Erythroblast (primary cell): Measurements from ENCODE around the gene DNAH10.

Experiments used
- DNase-seq, 2 experiments: peaks; one replicate each; lab custom pipeline; 2025; lab: John Stamatoyannopoulos, UW
- GATA1 ChIP-seq: IDR thresholded peaks from 2 replicates; pipeline ENCODE4 v1.6.1; 2011; ENCODE audit warnings: low read depth, mild to moderate bottlenecking, control low read depth, low read length, moderate library complexity
- POLR2A ChIP-seq: IDR thresholded peaks from 2 replicates; pipeline ENCODE4 v1.6.1; 2011; ENCODE audit warnings: mild to moderate bottlenecking, low read length

Gene DNAH10

DNA sequence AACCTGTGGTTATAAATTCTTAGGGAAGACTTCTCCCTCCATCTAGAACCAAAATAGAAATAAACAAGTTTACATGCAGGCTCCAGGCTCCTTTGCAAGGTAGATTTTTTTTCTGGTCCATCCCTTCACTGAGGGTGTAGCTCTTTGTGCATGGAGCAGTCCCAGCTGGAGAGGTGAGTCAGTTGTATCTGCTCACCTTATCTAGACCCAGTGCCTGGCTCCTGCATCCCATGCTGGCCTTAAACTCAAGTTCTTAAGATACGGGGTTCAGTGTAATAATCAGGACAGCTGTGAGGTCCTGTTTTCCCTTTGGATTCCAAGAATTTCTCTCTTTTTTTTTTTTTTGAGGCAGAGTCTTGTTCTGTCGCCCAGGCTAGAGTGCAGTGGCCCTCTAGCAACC lies 35.1 kb upstream of the DNAH10 start:
- DNase-seq: no peak
- TF ChIP-seq POLR2A (no peak), GATA1 (no peak)

DNA sequence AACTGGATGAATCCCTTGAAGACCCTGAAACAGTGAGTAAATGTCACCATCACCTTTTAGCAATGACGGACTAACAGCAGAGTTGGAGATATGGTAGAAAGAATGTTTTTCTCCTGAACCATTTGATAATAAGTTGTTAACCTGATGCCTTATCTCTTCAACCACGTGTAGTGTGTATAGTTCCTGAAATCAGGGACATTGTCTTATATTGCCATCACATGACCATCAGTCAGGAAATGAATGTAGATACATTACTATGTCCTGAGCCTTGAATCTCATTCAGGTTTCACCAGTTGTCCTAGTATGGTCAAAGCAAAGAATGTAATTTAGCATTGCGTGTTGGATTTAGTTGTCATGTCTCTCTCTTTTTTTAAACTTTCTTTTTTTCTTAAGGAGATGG lies 34.2 kb upstream of the DNAH10 start:
- TF ChIP-seq POLR2A (no peak), GATA1 (no peak)
- DNase-seq: no peak

DNA sequence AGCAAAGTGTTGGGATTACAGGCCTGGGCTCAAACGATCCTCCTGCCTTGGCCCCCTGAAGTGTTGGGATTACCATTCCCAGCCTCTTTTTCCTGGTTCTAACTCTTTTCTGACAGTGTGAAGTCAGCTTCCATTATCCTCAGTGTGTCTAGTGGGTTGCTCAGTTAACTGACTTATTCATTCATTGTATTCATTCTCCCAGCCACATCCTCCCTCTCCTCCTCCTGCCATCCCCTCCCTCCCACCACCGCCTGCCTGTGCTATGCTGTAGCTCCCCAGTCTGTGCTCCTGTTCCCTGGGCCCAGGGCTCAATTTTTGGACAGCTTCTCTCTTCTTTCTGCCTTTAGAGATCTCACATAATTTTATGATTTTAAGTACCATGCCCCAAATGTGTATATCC lies 30.5 kb upstream of the DNAH10 start:
- no peak for TF ChIP-seq POLR2A
- no peak for TF ChIP-seq GATA1
- no peak for DNase-seq

DNA sequence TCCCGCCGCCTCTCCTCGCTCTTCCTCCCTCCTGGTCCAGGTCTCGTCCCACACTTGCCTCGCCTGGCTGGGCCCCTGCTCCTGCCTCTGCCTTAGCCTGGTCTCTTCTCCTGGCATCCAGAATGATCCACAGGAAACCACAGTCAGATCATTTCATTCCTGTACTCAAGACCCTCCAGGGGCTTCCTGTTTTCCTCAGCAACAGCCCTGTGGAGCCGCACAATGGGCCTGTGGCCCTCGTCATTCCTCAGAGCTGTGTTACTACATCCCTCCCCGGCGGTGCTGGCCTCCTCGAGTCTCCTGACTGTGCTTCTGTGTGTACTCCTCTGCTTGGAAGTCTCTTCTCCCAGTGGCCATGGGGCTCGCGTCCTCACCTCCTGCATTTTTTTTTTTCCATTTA lies 29.9 kb upstream of the DNAH10 start:
- no peak for DNase-seq

DNA sequence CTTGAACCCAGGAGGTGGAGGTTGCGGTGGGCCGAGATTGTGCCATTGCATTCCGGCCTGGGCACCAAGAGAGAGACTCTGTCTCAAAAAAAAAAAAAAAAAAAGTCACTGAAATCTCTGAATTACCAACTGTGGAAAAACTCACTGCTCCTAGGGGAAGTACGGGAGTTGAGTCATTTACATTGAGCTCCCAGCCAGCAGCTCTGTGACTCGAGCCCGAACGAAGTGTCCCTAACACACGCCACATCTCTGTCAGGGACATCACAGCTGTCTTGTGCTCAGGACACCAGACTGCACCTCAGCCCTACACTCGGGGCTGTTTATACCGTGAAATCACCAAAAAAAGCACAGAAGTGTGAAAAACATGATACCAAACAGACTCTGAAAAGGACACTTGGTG lies 28.9 kb upstream of the DNAH10 start:
- no peak for TF ChIP-seq GATA1
- TF ChIP-seq POLR2A: no peak
- DNase-seq: no peak

More for the DNA sequence above, 29.9 kb upstream of the DNAH10 start:
- TF ChIP-seq GATA1 (no peak), POLR2A (no peak)

DNA sequence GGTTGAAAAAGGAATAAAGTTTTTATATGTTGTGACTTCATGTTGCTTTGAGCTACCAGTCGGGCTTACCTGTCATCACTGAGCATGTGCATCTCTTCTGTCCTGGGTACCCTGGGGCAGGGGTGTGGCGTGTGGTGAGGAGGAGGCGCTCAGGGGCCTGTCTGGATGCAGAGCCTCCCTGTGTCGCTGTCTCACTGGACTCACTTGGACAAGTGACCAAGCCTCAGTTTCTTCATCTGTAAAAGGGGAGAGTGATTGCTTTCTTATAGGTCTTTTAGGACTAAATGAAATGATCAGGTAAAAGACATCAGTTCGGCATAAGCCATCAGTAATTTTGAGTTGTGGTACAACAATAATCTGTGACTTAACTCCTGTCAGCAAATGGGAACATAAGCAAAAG lies 27.8 kb upstream of the DNAH10 start:
- DNase-seq: no peak
- TF ChIP-seq GATA1 (no peak), POLR2A (no peak)

DNA sequence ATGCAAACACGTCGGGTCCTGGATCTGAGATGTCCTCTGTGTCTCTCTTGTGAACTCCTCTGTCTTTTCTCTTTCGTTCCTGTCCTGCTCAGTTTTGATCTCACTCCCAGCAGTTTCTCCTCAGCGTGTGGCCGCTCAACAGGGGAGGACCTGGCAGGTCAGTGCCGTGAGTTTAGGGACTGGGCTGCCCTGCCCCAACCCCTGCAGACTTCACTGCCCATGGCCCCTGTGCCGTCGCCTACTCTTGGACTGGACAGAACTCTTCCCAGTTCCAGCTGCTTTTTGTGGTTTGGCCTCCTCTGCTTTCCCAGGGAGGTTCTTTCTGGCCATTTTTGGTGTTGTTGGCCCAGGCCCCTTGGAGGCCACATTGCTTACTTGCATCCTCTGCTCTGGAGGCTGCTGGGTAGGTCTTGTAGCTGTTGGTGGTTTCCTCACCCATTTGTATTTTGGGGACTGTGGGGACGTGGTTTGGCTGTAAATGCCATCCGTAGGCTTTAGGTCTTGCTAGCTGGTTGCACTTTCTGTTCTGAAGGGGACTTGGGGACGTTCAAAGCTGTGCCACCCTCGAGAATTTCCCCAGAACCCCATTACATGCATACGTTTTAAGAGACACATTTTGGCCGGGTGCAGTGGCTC lies 20.0 kb upstream of the DNAH10 start:
- DNase-seq: no peak

DNA sequence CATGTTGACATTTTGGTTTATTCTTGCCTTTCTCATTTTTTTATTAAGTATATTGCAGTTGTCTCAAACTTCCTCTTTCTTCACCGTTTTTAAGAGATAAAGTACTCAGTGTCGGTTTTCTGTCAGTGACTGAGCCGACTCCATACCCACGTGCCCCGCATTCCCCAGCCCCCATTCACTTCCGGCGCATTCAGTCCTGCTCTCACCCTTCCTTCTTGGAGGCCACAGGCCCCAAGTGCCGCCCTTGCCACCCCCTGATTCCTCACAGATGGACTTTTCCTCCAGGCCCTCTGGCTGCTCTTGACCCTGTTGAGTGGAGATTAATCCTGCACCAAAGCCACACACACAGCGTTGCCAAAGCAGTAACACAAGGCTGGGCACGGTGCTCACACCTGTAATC lies 19.1 kb upstream of the DNAH10 start:
- no peak for TF ChIP-seq GATA1
- TF ChIP-seq POLR2A: no peak
- DNase-seq: peak; percentile 14 to 42

More for the DNA sequence above, 20.0 kb upstream of the DNAH10 start:
- no peak for TF ChIP-seq GATA1
- no peak for TF ChIP-seq POLR2A

DNA sequence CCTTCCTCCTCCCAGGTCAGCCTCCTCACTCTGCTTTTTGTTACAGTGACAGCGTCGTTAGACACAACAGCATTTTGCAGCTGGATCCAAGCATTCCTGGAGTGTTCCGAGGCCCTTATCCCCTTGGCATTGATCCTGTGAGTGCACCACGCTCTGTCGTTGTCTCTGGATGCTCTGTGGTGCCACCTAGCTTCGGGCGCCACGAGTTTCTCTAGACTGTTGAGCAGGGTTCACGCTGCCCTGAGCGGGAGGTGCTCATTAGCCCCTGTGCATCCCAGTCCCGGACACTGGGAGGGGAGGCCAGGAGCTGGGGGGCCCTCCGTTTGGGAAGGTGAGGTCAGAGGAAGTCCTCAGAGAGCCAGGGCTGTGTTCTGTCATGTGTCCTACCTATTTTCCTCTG lies 17.3 kb upstream of the DNAH10 start:
- TF ChIP-seq GATA1: no peak
- no peak for TF ChIP-seq POLR2A
- peak; percentile 13 to 29 for DNase-seq

DNA sequence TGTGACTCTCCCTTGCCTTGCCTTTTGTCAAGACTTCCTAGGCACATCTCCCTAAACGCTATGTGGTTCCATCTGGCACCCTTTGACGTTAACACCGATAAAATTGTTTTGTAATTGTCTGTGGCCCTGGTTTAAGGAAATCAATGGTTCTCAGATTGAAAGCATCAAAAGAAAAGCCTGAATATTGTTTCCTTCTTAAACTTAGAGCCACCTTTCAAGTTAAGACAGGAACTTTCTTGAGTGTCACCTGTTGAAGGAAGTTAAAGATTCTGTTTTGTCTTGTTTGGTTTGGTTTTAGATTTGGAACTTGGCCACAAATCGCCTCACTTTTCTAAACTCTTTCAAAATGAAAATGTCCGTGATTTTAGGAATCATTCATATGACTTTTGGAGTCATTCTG lies 14.8 kb upstream of the DNAH10 start:
- no peak for TF ChIP-seq POLR2A
- TF ChIP-seq GATA1: no peak
- no peak for DNase-seq

DNA sequence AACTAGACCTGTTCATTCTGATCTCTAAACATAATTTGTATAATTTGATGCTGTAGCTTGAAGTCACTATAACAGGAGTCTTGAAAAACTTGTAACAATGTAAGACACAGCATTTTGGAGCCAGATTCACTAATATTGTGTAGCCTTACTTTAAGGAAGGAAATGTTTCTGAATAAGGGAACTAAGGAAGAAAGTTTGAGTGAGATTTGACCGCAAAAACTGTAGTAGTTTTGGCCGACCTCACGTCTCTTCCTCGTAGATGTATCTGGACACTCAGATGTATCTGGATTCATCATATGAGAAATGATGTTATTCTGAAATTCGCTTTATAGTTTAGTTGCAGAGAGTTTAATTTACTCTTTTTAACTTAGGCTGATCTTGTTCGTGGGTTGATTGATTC lies 13.9 kb upstream of the DNAH10 start:
- TF ChIP-seq GATA1: no peak
- TF ChIP-seq POLR2A: no peak
- DNase-seq: no peak

DNA sequence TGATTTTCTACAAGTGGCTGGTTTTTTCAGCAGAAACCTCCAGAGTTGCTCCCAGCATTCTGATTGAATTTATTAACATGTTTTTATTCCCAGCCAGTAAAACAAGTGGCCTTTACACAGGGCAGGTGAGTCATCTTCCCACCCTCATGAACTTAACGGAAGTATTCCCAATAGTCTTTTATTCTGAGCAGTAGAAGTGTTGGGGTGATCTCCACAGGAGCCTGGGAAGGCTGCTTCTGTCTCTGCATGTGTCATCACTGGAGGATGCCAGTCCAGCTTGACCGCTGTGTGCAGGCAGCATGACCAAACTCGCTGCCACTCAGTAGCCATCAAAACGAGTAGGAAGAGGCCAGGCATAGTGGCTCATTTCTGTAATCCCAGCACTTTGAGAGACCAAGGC lies 13.4 kb upstream of the DNAH10 start:
- TF ChIP-seq POLR2A (no peak), GATA1 (no peak)
- DNase-seq: no peak

DNA sequence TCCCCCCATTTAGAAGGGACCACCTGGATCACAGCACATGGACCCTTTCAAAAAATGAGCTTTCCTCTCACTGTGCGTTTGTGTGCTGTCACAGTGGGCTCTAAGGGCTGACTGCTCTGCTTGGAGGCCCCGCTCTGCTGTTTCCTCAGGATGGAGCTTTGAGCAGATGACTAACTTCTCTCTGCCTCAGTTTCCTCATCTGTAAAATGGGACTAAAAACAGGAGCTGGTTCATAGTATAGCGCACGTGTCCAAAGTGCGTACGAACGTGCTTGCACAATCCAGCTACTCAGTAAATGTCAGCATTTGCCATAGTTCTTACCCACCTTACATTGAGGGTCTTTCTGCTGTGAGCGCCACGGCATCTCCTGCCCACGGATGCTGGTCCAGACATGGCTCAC lies 12.7 kb upstream of the DNAH10 start:
- no peak for DNase-seq
- TF ChIP-seq GATA1 (no peak), POLR2A (no peak)

DNA sequence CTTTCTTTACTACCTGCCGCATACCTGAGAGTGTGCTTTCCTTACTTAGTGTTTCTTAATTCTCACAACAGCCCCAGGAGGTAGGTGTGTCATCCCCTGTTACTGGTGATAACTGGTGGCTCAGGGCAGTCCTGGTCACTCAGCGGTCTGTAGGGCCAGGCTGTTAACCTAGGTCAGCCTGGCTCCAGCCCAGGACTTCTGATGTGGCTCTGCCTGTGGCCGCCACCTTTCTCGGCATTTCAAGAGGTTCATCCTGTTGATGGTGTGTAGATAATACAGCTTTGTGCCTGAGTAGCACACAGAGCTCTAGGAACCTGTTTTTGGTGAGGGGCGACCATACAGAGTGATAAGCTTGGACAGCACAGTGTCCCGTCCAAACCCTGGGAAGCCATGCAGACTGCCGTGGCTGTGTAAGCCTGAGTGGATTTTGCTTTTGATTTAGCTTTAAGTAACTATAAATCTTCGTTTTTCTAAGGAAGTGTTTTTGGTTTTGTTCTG lies 11.9 kb upstream of the DNAH10 start:
- no peak for TF ChIP-seq GATA1
- TF ChIP-seq POLR2A: no peak
- DNase-seq: no peak

DNA sequence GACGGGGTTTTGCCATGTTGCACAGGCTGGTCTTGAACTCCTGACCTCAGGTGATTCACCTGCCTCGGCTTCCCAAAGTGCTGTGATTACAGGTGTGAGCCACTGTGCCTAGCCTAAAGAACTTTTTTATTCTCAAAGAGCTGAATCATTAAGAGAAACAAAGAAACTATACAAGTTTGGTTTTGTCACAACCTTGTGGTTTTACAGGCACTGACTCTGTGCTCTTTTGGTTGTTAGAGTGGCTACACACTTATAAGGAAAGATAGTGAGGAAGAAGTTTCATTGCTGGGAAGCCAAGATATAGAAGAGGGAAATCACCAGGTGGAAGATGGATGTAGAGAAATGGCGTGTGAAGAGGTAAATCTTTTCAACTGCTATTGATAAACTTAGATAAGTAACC lies 10.1 kb upstream of the DNAH10 start:
- DNase-seq: no peak
- TF ChIP-seq POLR2A: no peak
- no peak for TF ChIP-seq GATA1

DNA sequence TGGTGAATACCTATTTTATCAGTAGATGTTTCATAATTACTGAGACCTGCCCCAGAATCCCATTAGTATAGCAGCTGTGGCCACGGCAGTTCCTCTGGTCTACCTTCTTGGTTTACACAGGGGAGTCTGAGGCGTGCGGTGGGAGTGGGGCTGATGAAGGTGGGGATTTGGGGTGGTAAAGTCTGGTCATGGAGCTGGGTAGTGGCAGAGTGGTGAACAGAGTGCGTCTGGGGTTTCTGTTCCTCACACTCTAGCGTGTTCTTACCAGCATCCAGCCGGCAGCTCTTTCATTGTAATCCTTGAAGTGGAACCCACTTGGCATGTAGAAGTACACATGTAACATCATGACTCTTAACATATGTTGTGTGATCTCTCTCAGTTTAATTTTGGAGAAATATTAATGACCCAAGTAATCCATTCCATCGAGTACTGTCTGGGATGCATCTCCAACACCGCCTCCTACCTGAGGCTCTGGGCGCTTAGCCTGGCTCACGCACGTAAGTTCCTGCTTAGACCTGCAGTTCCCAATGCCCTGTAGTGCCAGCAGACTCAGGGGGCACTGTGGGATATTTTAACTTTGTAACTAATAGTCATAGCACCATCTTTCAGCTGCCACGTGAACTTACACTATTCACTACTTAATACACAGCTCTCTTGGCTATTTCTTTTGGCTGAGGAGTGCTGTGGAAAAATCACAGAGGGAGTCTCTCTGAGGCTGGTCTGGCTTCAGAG lies 7.9 kb upstream of the DNAH10 start:
- no peak for TF ChIP-seq GATA1
- DNase-seq: no peak

DNA sequence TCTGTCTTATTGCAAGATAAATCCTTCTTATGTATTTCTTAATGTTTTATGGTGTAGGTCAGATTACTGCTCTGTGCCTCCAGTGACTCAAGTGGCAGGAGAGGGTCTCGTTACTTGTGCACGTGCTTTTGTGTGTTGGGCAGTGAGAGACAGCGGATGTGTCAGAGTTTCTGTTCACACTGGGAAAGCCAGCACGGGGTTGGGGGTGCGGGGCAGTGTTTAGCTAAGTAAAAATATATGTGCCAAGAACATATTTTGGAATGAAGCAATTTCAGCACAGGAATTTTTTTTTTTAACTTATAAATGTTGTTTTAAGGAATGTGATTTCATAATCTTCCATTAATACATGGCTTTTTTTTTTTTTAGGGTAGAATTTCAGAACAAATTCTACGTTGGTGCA lies 4.5 kb upstream of the DNAH10 start:
- no peak for DNase-seq
- no peak for TF ChIP-seq POLR2A
- no peak for TF ChIP-seq GATA1
